Activated CD4-positive, alpha-beta T cell treated with anti-CD3 and anti-CD28 coated beads for 36 hours (primary cell): ENCODE measurements around the gene DGCR6L. TPM values are rescaled to one million over a fixed set of nuclear protein-coding genes. Genes with fewer than 3 reads are reported as not detected.
A peak's percentile ranks its signal among the peaks of the same experiment; 100 is the strongest.
"Not testable (repeated sequence)": the region's sequence is repeated elsewhere in the genome, so short reads cannot be mapped to it uniquely, and the experiment has no call there.

Experiments
- ATAC-seq: fragments of 200-7000 bp; cut with Tn5 transposase; one replicate; pipeline ENCODE4 v1.10.0; 2021; ENCODE audit warnings: mild to moderate bottlenecking, moderate library complexity
- CTCF ChIA-PET: fragments of 350-600 bp; sonication (Branson Sonifier 250); formaldehyde crosslinking; loops from one replicate; lab custom pipeline; 2021; ENCODE audit warnings: antibody characterized with exemption; lab: Charles Lee
- POLR2A ChIA-PET: fragments of 350-600 bp; sonication (Branson Sonifier 250); formaldehyde crosslinking; loops from one replicate; lab custom pipeline; 2021; ENCODE audit warnings: antibody characterized with exemption, inconsistent platforms; lab: Charles Lee
- DNase-seq: peaks from one replicate; pipeline ENCODE4 v3.0.0-alpha.2; 2020
- H3K27ac Mint-ChIP-seq: one replicate; pipeline ENCODE4 v1.8.0; 2021; ENCODE audit warnings: mixed read lengths
- H3K27me3 Mint-ChIP-seq: one replicate; pipeline ENCODE4 v1.8.0; 2021; ENCODE audit warnings: mixed read lengths
- H3K36me3 Mint-ChIP-seq: one replicate; pipeline ENCODE4 v1.8.0; 2021; ENCODE audit warnings: low read depth, mixed read lengths
- H3K4me1 Mint-ChIP-seq: one replicate; pipeline ENCODE4 v1.8.0; 2021; ENCODE audit warnings: mixed read lengths
- H3K4me3 Mint-ChIP-seq: one replicate; pipeline ENCODE4 v1.8.0; 2021; ENCODE audit warnings: mild to moderate bottlenecking, moderate library complexity, mixed read lengths
- H3K9me3 Mint-ChIP-seq: one replicate; pipeline ENCODE4 v1.8.0; 2021; ENCODE audit warnings: low read depth, mixed read lengths
- intact Hi-C, 2 experiments: fragments of 100-400 bp; cut with DNase I in 1 of 2; cut with micrococcal nuclease in 1 of 2; formaldehyde crosslinking; loops; one replicate each; pipeline versions ENCODE4 v1.14.2 to v1.15.1; 2022 to 2024; cut with DNase I, micrococcal nuclease
- total RNA-seq, 2 experiments: library from RNA; stranded (reverse); gene quantifications; one replicate each; pipeline ENCODE4 v1.2.3, GENCODE V29; 2021

The DGCR6L gene
- total RNA-seq, 2 experiments from 2014 or later, result 22.4 to 24.8 TPM

- H3K27me3 Mint-ChIP-seq, H3K36me3 Mint-ChIP-seq, intact Hi-C loops, H3K4me3 Mint-ChIP-seq, ATAC-seq, H3K4me1 Mint-ChIP-seq, POLR2A ChIA-PET, H3K27ac Mint-ChIP-seq, DNase-seq, H3K9me3 Mint-ChIP-seq, CTCF ChIA-PET: not testable (repeated sequence)
These were observed 37.0 kb upstream of the DGCR6L start for GRCh38 chr22:20356906-20357305.

GRCh38 chr22:20355939-20356636 is 36.2 kb upstream of the DGCR6L start:
- H3K27ac Mint-ChIP-seq, H3K4me3 Mint-ChIP-seq, H3K27me3 Mint-ChIP-seq, POLR2A ChIA-PET, ATAC-seq, H3K4me1 Mint-ChIP-seq, DNase-seq, H3K36me3 Mint-ChIP-seq, H3K9me3 Mint-ChIP-seq, CTCF ChIA-PET, intact Hi-C loops: not testable (repeated sequence)

GRCh38 chr22:20354238-20354975 is 34.5 kb upstream of the DGCR6L start:
- ChIA-PET CTCF (no interaction called here), POLR2A (no interaction called here)
- ATAC-seq, result no peak
- Mint-ChIP-seq H3K36me3 (no peaks in the 10 kb centered on the region), H3K4me1 (no peaks in the 10 kb centered on the region), H3K9me3 (no peaks in the 10 kb centered on the region), H3K4me3 (no peak overlapping the region), H3K27ac (no peak overlapping the region), H3K27me3 (no peaks in the 10 kb centered on the region)
- intact Hi-C loops, result no loop called here
- DNase-seq, result no peak

- CTCF ChIA-PET, result interaction anchor here (0.6 kb wide), 1 partner anchor 66 kb away, joined by 3 read pairs; no protein-coding TSS in a partner anchor
- DNase-seq, ATAC-seq, H3K36me3 Mint-ChIP-seq, H3K27ac Mint-ChIP-seq, POLR2A ChIA-PET, intact Hi-C loops, H3K4me3 Mint-ChIP-seq, H3K9me3 Mint-ChIP-seq, H3K4me1 Mint-ChIP-seq, H3K27me3 Mint-ChIP-seq: not testable (repeated sequence)
These were observed 32.7 kb upstream of the DGCR6L start for GRCh38 chr22:20352536-20352935.

GRCh38 chr22:20346553-20346952 is 26.7 kb upstream of the DGCR6L start:
- H3K4me3 Mint-ChIP-seq, H3K4me1 Mint-ChIP-seq, H3K36me3 Mint-ChIP-seq, CTCF ChIA-PET, intact Hi-C loops, DNase-seq, ATAC-seq, H3K9me3 Mint-ChIP-seq, H3K27me3 Mint-ChIP-seq, POLR2A ChIA-PET, H3K27ac Mint-ChIP-seq: not testable (repeated sequence)

GRCh38 chr22:20338291-20338690 is 18.4 kb upstream of the DGCR6L start:
- intact Hi-C loops, ATAC-seq, H3K36me3 Mint-ChIP-seq, H3K27ac Mint-ChIP-seq, CTCF ChIA-PET, H3K27me3 Mint-ChIP-seq, H3K4me1 Mint-ChIP-seq, H3K9me3 Mint-ChIP-seq, POLR2A ChIA-PET, DNase-seq, H3K4me3 Mint-ChIP-seq: not testable (repeated sequence)

- H3K27me3 Mint-ChIP-seq, CTCF ChIA-PET, intact Hi-C loops, DNase-seq, H3K9me3 Mint-ChIP-seq, POLR2A ChIA-PET, H3K36me3 Mint-ChIP-seq, H3K27ac Mint-ChIP-seq, ATAC-seq, H3K4me1 Mint-ChIP-seq, H3K4me3 Mint-ChIP-seq: not testable (repeated sequence)
These were observed 17.9 kb upstream of the DGCR6L start for GRCh38 chr22:20337807-20338206.

- H3K4me3 Mint-ChIP-seq, H3K4me1 Mint-ChIP-seq, H3K27ac Mint-ChIP-seq, intact Hi-C loops, POLR2A ChIA-PET, H3K9me3 Mint-ChIP-seq, CTCF ChIA-PET, H3K36me3 Mint-ChIP-seq, DNase-seq, ATAC-seq, H3K27me3 Mint-ChIP-seq: not testable (repeated sequence)
These were observed 16.7 kb upstream of the DGCR6L start for GRCh38 chr22:20336561-20336960.

- CTCF ChIA-PET, H3K27ac Mint-ChIP-seq, H3K27me3 Mint-ChIP-seq, ATAC-seq, H3K36me3 Mint-ChIP-seq, H3K9me3 Mint-ChIP-seq: not testable (repeated sequence)
- peak; percentile 38 for DNase-seq
- intact Hi-C loops, result loop anchor here in 1 of 2 experiments (10.0 kb wide), 1 partner anchor 474 kb away; the partner anchor contains the start of genes GNB1L and RTL10
- POLR2A ChIA-PET, result interaction anchor here (0.6 kb wide), 1 partner anchor 456 kb away, joined by 3 read pairs; no protein-coding TSS in a partner anchor
- H3K4me3 Mint-ChIP-seq, result peak overlapping the region; percentile 71
- peaks cover 18% of the 10 kb centered on the region for H3K4me1 Mint-ChIP-seq
These were observed 8.7 kb upstream of the DGCR6L start for GRCh38 chr22:20328569-20328930.

- CTCF ChIA-PET, POLR2A ChIA-PET, H3K36me3 Mint-ChIP-seq, H3K9me3 Mint-ChIP-seq, ATAC-seq, H3K4me3 Mint-ChIP-seq, H3K27me3 Mint-ChIP-seq: not testable (repeated sequence)
- intact Hi-C loops, result loop anchor here in 1 of 2 experiments (10.0 kb wide), 1 partner anchor 471 kb away; the partner anchor contains the start of genes GNB1L and RTL10
- Mint-ChIP-seq H3K4me1 (peaks cover 40% of the 10 kb centered on the region), H3K27ac (peak overlapping the region; percentile 63)
- DNase-seq, result peak; percentile 3
These were observed 6.1 kb upstream of the DGCR6L start for GRCh38 chr22:20325996-20326395.

- POLR2A ChIA-PET, result no interaction called here
- intact Hi-C loops, result loop anchor here in 1 of 2 experiments (5.0 to 10.0 kb wide), 2 partner anchors 378 to 469 kb away; partner anchors contain the start of genes GNB1L and RTL10
- H3K27me3 Mint-ChIP-seq, result no peaks in the 10 kb centered on the region
- no peaks in the 10 kb centered on the region for H3K36me3 Mint-ChIP-seq
- CTCF ChIA-PET, result no interaction called here
- DNase-seq (peak; percentile 82), ATAC-seq (peak; percentile 72)
- no peaks in the 10 kb centered on the region for H3K9me3 Mint-ChIP-seq
- H3K4me1 Mint-ChIP-seq, result peaks cover 46% of the 10 kb centered on the region
- H3K4me3 Mint-ChIP-seq, result peak overlapping the region; percentile 44
- peak overlapping the region; percentile 95 for H3K27ac Mint-ChIP-seq
These were observed 4.3 kb upstream of the DGCR6L start for GRCh38 chr22:20324139-20324516.
